Mucosa of descending colon (tissue), 3 donors: Measurements from ENCODE around the gene NBPF12. TPM values are rescaled to one million over a fixed set of nuclear protein-coding genes. Genes with fewer than 3 reads are reported as not detected.
"Not testable (repeated sequence)": the region's sequence is repeated elsewhere in the genome, so short reads cannot be mapped to it uniquely, and the experiment has no call there.

Experiments used
- ATAC-seq: fragments of 200-7000 bp; cut with Tn5 transposase; one replicate; pipeline ENCODE4 v1.9.1; 2020; ENCODE audit warnings: mild to moderate bottlenecking, moderate library complexity
- DNase-seq, 3 donors: peaks; one replicate each; pipeline ENCODE4 v3.0.0-alpha.2; 2020
- H3K36me3 ChIP-seq: fragments of 200-600 bp; one replicate; pipeline ENCODE4 v1.8.0; 2021; ENCODE audit warnings: low read depth, mild to moderate bottlenecking
- H3K4me1 ChIP-seq: fragments of 200-600 bp; one replicate; pipeline ENCODE4 v1.8.0; 2021; ENCODE audit warnings: low read depth, mild to moderate bottlenecking
- H3K4me3 ChIP-seq: fragments of 200-600 bp; one replicate; pipeline ENCODE4 v1.8.0; 2021; ENCODE audit warnings: mild to moderate bottlenecking
- H3K9me3 ChIP-seq: fragments of 200-600 bp; one replicate; pipeline ENCODE4 v1.8.0; 2021; ENCODE audit warnings: mild to moderate bottlenecking
- intact Hi-C, 2 donors: fragments of 100-400 bp; cut with DNase I in 1 of 2; cut with micrococcal nuclease in 1 of 2; formaldehyde crosslinking; loops; one replicate each; pipeline versions ENCODE4 v1.11.0 to v1.11.1; 2022; cut with DNase I, micrococcal nuclease
- total RNA-seq, 3 donors: library from RNA; stranded (reverse); fragmentation: NEBNext Ultra II Directional in 2 of 3; extraction: Animal tissue kit (Norgen Biotek cat#: 25700) in 2 of 3; gene quantifications; one replicate each; pipeline versions ENCODE4 v1.2.1 to v1.2.4, GENCODE V29; 2021 to 2023
- TF ChIP-seq, protein P1 (sequence below): fragments of 200-600 bp; IDR thresholded peaks from one replicate; pipeline ENCODE4 v1.8.0; 2022; ENCODE audit warnings: antibody characterized with exemption, mild to moderate bottlenecking
- donor health status: DM: no; HTN: no; CAD: no; lungs with moderate emphysema.
- donor health status: DM: no; HTN: no; CAD: no.
- donor health status: DM: no; HTN: yes; CAD: no.

Gene NBPF12
- total RNA-seq, 3 donors from 2014 or later, result 10.0 to 15.7 (median 14.2) TPM

- H3K4me3 ChIP-seq, ATAC-seq, intact Hi-C loops, H3K4me1 ChIP-seq, H3K9me3 ChIP-seq, H3K36me3 ChIP-seq, DNase-seq: not testable (repeated sequence)
Observed at GRCh38 chr1:147030066-147030653, 92.0 kb downstream of the NBPF12 start.

DNA sequence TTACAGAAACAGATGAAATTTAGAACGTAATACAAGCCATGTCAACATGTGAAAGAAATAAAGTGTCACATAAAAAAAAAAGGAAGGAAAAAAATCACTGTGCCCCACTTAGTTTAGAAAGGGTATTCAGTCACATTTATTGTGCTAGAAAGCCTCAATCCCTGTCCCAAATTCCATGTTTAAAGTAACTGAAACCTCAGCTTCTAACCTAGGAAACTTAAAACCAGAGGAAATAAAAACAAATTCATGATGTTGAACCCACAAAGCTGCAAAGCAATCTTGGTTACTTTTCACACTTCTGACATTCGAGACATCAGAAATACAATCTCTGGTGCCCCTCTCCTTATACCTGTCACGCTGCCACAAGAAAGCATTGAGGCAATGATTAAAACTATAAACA, 101.8 kb downstream of the NBPF12 start:
- ATAC-seq (no peak), DNase-seq (no peak)
- H3K9me3 ChIP-seq, result no peaks in the 10 kb centered on the region
- intact Hi-C loops, result no loop called here
- TF ChIP-seq, protein P1, sequence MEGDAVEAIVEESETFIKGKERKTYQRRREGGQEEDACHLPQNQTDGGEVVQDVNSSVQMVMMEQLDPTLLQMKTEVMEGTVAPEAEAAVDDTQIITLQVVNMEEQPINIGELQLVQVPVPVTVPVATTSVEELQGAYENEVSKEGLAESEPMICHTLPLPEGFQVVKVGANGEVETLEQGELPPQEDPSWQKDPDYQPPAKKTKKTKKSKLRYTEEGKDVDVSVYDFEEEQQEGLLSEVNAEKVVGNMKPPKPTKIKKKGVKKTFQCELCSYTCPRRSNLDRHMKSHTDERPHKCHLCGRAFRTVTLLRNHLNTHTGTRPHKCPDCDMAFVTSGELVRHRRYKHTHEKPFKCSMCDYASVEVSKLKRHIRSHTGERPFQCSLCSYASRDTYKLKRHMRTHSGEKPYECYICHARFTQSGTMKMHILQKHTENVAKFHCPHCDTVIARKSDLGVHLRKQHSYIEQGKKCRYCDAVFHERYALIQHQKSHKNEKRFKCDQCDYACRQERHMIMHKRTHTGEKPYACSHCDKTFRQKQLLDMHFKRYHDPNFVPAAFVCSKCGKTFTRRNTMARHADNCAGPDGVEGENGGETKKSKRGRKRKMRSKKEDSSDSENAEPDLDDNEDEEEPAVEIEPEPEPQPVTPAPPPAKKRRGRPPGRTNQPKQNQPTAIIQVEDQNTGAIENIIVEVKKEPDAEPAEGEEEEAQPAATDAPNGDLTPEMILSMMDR, result no peak
- H3K4me3 ChIP-seq, result no peak overlapping the region
- H3K4me1 ChIP-seq, result no peaks in the 10 kb centered on the region
- no peaks in the 10 kb centered on the region for H3K36me3 ChIP-seq

DNA sequence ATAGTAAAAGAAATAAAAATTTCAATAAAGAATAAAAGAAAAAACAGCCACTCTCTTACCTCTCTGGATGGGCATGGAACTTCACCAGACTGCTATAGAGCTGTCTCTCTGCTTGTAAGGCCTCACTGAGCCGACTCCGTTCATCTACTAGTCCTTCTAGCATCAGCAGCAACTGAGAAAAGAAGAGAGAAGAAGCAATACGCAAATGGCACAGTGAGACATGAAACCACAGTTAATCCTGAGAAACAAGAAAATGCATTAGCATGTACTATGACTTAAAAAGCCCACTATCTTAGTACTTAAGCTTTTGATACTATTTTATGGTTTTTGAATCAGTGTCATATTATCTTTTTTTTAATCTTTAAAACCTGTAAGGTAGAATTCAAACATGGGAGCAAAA, 104.8 kb downstream of the NBPF12 start:
- H3K4me1 ChIP-seq, H3K36me3 ChIP-seq, DNase-seq, H3K4me3 ChIP-seq, intact Hi-C loops, ATAC-seq, H3K9me3 ChIP-seq: not testable (repeated sequence)

GRCh38 chr1:147044511-147044910, 106.4 kb downstream of the NBPF12 start:
- H3K4me1 ChIP-seq, intact Hi-C loops, H3K9me3 ChIP-seq, H3K4me3 ChIP-seq, ATAC-seq, H3K36me3 ChIP-seq, DNase-seq: not testable (repeated sequence)

Other genes with a start within 250 kb of the NBPF12 start
- gene PRKAB2, start 234.1 kb downstream of the NBPF12 start, total RNA-seq, result 10 to 100 TPM; 16.6 to 27.2 (median 20.2) TPM